HG02981 (cell line): Measurements from ENCODE around the gene RNMT.
A peak's percentile ranks its signal among the peaks of the same experiment; 100 is the strongest.

Experiments
- ATAC-seq: cut with Tn5 transposase; IDR thresholded peaks from one replicate; pipeline ENCODE4 v1.9.1; 2021; ENCODE audit warnings: mild to moderate bottlenecking, moderate library complexity; ENCODE audit not compliant: unreplicated experiment

RNMT gene

DNA sequence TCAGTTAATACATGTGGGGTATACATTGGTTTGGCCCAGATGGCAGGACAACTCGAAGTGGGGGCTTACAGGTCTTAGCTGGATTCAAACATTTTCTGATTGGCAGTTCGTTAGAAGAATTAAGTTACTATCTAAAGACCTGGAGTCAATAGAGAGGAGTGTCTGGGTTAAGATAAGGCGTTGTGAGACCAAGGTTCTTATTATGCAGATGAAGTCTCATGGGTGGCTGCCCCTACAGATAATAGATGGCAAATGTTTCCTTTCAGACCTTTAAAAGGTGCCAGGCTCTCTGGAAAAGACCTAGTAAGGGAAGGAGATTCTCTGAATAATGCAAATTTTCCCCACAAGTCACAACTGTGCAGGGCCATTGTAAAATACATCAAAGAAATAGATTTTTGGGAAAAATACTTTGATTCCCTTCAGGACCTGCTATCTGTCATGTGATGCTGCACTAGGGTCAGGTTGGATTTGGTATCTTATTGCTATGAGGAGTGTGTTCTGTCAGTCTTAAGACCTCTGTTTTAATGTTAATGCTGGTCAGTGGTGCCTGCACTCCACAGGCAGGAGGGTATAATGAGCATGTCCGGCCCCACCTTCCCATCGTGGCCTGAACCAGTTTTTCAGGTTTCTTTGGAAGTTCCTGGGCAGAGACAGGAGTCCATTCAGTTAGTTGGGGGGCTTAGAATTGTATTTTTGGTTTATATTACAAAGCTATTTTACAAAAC lies 83.2 kb downstream of the RNMT start:
- ATAC-seq, result no peak

DNA sequence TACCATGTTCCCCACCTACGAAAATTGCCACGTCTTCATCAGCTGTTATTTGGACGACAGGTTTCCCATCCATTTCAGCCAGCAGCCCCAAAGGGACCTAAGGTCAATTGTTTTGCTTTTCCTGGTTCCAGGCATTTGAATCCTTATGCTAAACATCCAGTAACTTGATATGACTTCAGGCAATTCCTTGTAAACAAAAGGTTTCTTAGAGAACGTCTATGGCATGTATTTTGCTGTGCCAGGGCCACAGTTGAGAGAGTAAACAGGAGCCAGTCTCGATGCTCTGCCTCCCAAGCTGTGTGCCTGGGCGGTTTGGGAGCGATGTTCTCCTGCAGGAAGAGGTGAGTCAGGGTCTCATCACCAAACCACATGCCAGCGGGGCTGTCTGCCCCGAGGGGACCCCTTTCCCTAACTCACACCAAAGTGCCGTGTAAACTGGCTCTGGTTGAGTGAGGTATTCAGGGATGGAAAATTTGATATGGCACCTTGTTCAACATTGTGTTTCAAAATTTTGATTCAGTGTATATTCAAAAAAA lies 84.5 kb downstream of the RNMT start:
- no peak for ATAC-seq

DNA sequence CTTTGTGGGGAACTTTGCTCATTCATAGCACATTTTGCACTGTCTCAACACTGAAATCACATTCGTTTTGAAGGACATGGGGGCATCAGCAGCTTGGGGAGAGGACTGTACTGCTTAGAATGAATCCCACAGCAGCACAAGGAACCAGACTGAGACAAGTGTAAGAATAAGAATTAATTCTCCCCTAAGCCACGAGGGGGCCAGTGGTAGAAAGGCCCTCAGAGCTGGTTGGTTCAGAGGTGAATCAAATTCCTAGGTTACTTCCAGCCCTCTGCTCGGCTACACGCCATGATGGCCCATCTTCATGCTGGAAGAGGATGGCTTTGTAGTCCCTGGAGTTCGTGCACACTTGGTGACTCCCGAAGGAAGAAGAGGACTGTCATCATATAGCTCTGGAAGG lies 85.5 kb downstream of the RNMT start:
- no peak for ATAC-seq

DNA sequence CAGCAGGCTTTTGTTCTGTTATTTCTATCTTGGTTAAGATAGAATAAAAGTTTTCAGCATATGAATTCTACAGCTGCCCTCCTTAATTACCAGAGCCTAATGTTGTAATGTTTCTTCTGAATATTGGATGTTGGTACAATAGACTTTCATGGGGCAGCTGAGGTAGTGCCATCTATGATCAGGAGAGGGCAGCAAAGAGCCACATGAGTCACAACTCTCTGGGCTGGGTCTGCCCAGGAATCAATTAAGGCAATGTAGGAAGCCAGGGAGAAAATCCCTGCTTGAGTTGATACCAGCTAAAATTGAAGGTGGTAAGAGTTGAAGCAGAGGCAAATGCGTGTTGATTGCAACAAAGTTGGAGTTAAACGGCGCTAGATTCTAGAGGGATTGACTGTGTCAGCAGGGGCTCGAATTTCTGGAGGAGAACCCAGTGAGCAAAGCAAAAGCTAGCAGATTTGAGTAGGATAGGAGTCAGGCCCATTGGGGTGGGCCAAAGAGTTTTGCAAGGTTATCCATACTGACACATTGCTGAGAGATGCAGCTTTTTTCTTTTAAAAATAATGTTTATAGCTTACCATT lies 86.9 kb downstream of the RNMT start:
- ATAC-seq, result peak; percentile 77
